Right atrium auricular region (tissue), 2 donors: ENCODE measurements around the gene ITPR1. TPM values are rescaled to one million over a fixed set of nuclear protein-coding genes. Genes with fewer than 3 reads are reported as not detected.

Experiments
- DNase-seq: peaks from one replicate; pipeline ENCODE4 v3.0.0-alpha.2; 2019; ENCODE audit warnings: low spot score
- H3K27ac ChIP-seq, 2 donors: fragments of 200-600 bp; sonication (generic); 1 replicate in 1 of 2; 2 replicates in 1 of 2; pipeline ENCODE4 v1.5.1; 2016 to 2019
- H3K27me3 ChIP-seq, 2 donors: fragments of 200-600 bp; sonication (generic); one replicate each; pipeline versions ENCODE4 v1.5.1 to v1.6.0; 2017 to 2019
- H3K36me3 ChIP-seq: fragments of 200-600 bp; sonication (generic); one replicate; pipeline ENCODE4 v1.5.1; 2016
- H3K4me1 ChIP-seq, 2 donors: fragments of 200-600 bp; sonication (generic); one replicate each; pipeline versions ENCODE4 v1.5.1 to v1.6.0; 2017 to 2019
- H3K4me3 ChIP-seq, 2 donors: fragments of 200-600 bp; sonication (generic); 1 replicate in 1 of 2; 2 replicates in 1 of 2; pipeline ENCODE4 v1.5.1; 2017 to 2019; ENCODE audit warnings: mild to moderate bottlenecking in 1 of 2, moderate library complexity in 1 of 2
- H3K9me3 ChIP-seq, 2 donors: fragments of 200-600 bp; sonication (generic); one replicate each; pipeline ENCODE4 v1.5.1; 2019
- CTCF ChIP-seq, 2 donors: fragments of 200-600 bp; sonication (generic); IDR thresholded peaks; one replicate each; pipeline ENCODE4 v1.5.1; 2019; ENCODE audit warnings: antibody characterized with exemption in 2 of 2
- total RNA-seq, 2 donors: library from RNA; depleted of rRNA; stranded (reverse); fragments of >200 nt; gene quantifications; one replicate each; pipeline ENCODE4 v1.1.0, GENCODE V29; 2016

ITPR1 gene
- total RNA-seq, 2 donors from 2014 or later, result 36.7 to 42.5 TPM

GRCh38 chr3:4547799-4548198, 54.7 kb downstream of the ITPR1 start:
- Histone ChIP-seq H3K4me3 (no peak overlapping the region), H3K27me3 (no peaks in the 10 kb centered on the region), H3K4me1 (peaks cover 0 to 45% of the 10 kb centered on the region in 2 donors), H3K36me3 (no peaks in the 10 kb centered on the region), H3K27ac (peak overlapping the region in 1 of 2 donors; percentile 21), H3K9me3 (no peaks in the 10 kb centered on the region)
- DNase-seq, result no peak
- no peak for TF ChIP-seq CTCF (IDR thresholded peaks at IDR 0.05)

GRCh38 chr3:4548356-4548755, 55.2 kb downstream of the ITPR1 start:
- Histone ChIP-seq H3K9me3 (no peaks in the 10 kb centered on the region), H3K27ac (peak overlapping the region; percentile 21 to 32), H3K27me3 (no peaks in the 10 kb centered on the region), H3K4me3 (no peak overlapping the region), H3K4me1 (peaks cover 0 to 45% of the 10 kb centered on the region in 2 donors), H3K36me3 (no peaks in the 10 kb centered on the region)
- no peak for TF ChIP-seq CTCF (IDR thresholded peaks at IDR 0.05)
- no peak for DNase-seq

- Histone ChIP-seq H3K4me3 (no peak overlapping the region), H3K27ac (peak overlapping the region in 1 of 2 donors; percentile 32), H3K27me3 (no peaks in the 10 kb centered on the region), H3K4me1 (peaks cover 0 to 45% of the 10 kb centered on the region in 2 donors), H3K9me3 (no peaks in the 10 kb centered on the region), H3K36me3 (no peaks in the 10 kb centered on the region)
- no peak for DNase-seq
- no peak for TF ChIP-seq CTCF (IDR thresholded peaks at IDR 0.05)
These were observed 55.6 kb downstream of the ITPR1 start for GRCh38 chr3:4548780-4549179.

GRCh38 chr3:4549896-4550295, 56.7 kb downstream of the ITPR1 start:
- Histone ChIP-seq H3K4me1 (peaks cover 0 to 45% of the 10 kb centered on the region in 2 donors), H3K27ac (peak overlapping the region; percentile 43 to 49)
- no peak for TF ChIP-seq CTCF (IDR thresholded peaks at IDR 0.05)

GRCh38 chr3:4551051-4551711, 58.0 kb downstream of the ITPR1 start:
- Histone ChIP-seq H3K27ac (peak overlapping the region; percentile 43 to 49), H3K9me3 (no peaks in the 10 kb centered on the region), H3K4me3 (no peak overlapping the region), H3K36me3 (no peaks in the 10 kb centered on the region), H3K27me3 (no peaks in the 10 kb centered on the region), H3K4me1 (peaks cover 0 to 45% of the 10 kb centered on the region in 2 donors)
- TF ChIP-seq CTCF (IDR thresholded peaks at IDR 0.05), result no peak
- no peak for DNase-seq

More at GRCh38 chr3:4549896-4550295, 56.7 kb downstream of the ITPR1 start:
- Histone ChIP-seq H3K9me3 (no peaks in the 10 kb centered on the region), H3K36me3 (no peaks in the 10 kb centered on the region), H3K4me3 (no peak overlapping the region), H3K27me3 (no peaks in the 10 kb centered on the region)
- DNase-seq, result no peak
